SK-N-SH (cell line): ENCODE measurements around the gene PAQR5.

Source experiments
- EP300 ChIP-seq, 2 experiments: IDR thresholded peaks; 2 replicates each; pipeline versions ENCODE4 v1.4.0 to v1.6.1; 2012; ENCODE audit warnings: borderline replicate concordance in 1 of 2, low read depth in 1 of 2, low read length in 1 of 2
- FOXM1 ChIP-seq: IDR thresholded peaks from 2 replicates; pipeline ENCODE4 v1.4.0; 2012; ENCODE audit warnings: low read depth, mild to moderate bottlenecking
- JUND ChIP-seq: IDR thresholded peaks from 2 replicates; pipeline ENCODE4 v1.4.0; 2012
- MXI1 ChIP-seq: IDR thresholded peaks from 2 replicates; pipeline ENCODE4 v1.6.1; 2012; ENCODE audit warnings: mild to moderate bottlenecking, low read depth, low read length, improper control_type of control experiment
- POLR2AphosphoS5 ChIP-seq: IDR thresholded peaks from 2 replicates; pipeline ENCODE4 v1.6.1; 2012; ENCODE audit warnings: low read depth, low read length
- RAD21 ChIP-seq: IDR thresholded peaks from 2 replicates; pipeline ENCODE4 v1.6.1; 2012; ENCODE audit warnings: mild to moderate bottlenecking, low read length
- RFX5 ChIP-seq: IDR thresholded peaks from 2 replicates; pipeline ENCODE4 v1.6.1; 2012; ENCODE audit warnings: mild to moderate bottlenecking, improper control_type of control experiment, low read length
- SIN3A ChIP-seq: IDR thresholded peaks from 2 replicates; pipeline ENCODE4 v1.6.1; 2012; ENCODE audit warnings: low read depth, mild to moderate bottlenecking, low read length, moderate library complexity, borderline replicate concordance
- SMC3 ChIP-seq: IDR thresholded peaks from 2 replicates; pipeline ENCODE4 v1.6.1; 2012; ENCODE audit warnings: low read depth, low read length, improper control_type of control experiment
- ZBTB33 ChIP-seq: IDR thresholded peaks from 2 replicates; pipeline ENCODE4 v1.4.0; 2012; ENCODE audit warnings: low read depth, borderline replicate concordance
- TF ChIP-seq, protein P1 (sequence below): fragments of 200-600 bp; sonication (generic); IDR thresholded peaks from 2 replicates; pipeline ENCODE4 v1.6.1; 2017; ENCODE audit warnings: antibody characterized with exemption, mild to moderate bottlenecking, moderate library complexity

GRCh38 chr15:69282104-69282743 is 16.5 kb upstream of the PAQR5 start:
- TF ChIP-seq RAD21 (no peak), ZBTB33 (no peak), SIN3A (no peak), POLR2AphosphoS5 (no peak), FOXM1 (no peak), RFX5 (no peak), MXI1 (no peak), SMC3 (no peak), JUND (no peak), EP300 (IDR thresholded peaks at IDR 0.05; ENCODE audit: borderline replicate concordance in 1 of 2, low read depth in 1 of 2, low read length in 1 of 2) (no peak)
- TF ChIP-seq, protein P1, sequence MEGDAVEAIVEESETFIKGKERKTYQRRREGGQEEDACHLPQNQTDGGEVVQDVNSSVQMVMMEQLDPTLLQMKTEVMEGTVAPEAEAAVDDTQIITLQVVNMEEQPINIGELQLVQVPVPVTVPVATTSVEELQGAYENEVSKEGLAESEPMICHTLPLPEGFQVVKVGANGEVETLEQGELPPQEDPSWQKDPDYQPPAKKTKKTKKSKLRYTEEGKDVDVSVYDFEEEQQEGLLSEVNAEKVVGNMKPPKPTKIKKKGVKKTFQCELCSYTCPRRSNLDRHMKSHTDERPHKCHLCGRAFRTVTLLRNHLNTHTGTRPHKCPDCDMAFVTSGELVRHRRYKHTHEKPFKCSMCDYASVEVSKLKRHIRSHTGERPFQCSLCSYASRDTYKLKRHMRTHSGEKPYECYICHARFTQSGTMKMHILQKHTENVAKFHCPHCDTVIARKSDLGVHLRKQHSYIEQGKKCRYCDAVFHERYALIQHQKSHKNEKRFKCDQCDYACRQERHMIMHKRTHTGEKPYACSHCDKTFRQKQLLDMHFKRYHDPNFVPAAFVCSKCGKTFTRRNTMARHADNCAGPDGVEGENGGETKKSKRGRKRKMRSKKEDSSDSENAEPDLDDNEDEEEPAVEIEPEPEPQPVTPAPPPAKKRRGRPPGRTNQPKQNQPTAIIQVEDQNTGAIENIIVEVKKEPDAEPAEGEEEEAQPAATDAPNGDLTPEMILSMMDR: no peak
